GM20000 (cell line): ENCODE data around the gene CNOT2.

Source experiments
- DNase-seq: peaks from one replicate; pipeline ENCODE4 v3.0.0; 2012; ENCODE audit warnings: low spot score
- CTCF ChIP-seq: IDR thresholded peaks from 2 replicates; pipeline ENCODE4 v1.5.1; 2012; ENCODE audit warnings: mild to moderate bottlenecking, control low read depth; ENCODE audit errors: extremely low read depth, missing control alignments

CNOT2 gene

GRCh38 chr12:70305794-70306193 lies 62.6 kb downstream of the CNOT2 start:
- no peak for DNase-seq
- TF ChIP-seq CTCF = no peak

- no peak for DNase-seq
- TF ChIP-seq CTCF = no peak
Observed at GRCh38 chr12:70306676-70307075, 63.4 kb downstream of the CNOT2 start.

- TF ChIP-seq CTCF = no peak
- no peak for DNase-seq
Observed at GRCh38 chr12:70307868-70308267, 64.6 kb downstream of the CNOT2 start.

GRCh38 chr12:70309348-70309747 lies 66.1 kb downstream of the CNOT2 start:
- DNase-seq = no peak
- no peak for TF ChIP-seq CTCF

GRCh38 chr12:70314145-70314544 lies 70.9 kb downstream of the CNOT2 start:
- no peak for DNase-seq
- TF ChIP-seq CTCF = no peak

- DNase-seq = peak; percentile 5
- TF ChIP-seq CTCF = no peak
Observed at GRCh38 chr12:70317781-70318180, 74.5 kb downstream of the CNOT2 start.

GRCh38 chr12:70319605-70320004 lies 76.4 kb downstream of the CNOT2 start:
- DNase-seq = no peak
- TF ChIP-seq CTCF = no peak
